Endothelial cell of umbilical vein (primary cell): ENCODE data around the gene CTSC. TPM values are rescaled to one million over a fixed set of nuclear protein-coding genes. Genes with fewer than 3 reads are reported as not detected.

ENCODE experiments used
- BruUV-seq: library from RNA; stranded (reverse); fragments of 400-500 nt; replicated peaks from 2 replicates; lab custom pipeline; 2021; lab: Mats Ljungman, UMichigan
- CTCF ChIA-PET: fragments of 300-600, 350-600 bp; sonication (Branson Sonifier 250); formaldehyde crosslinking; loops from one replicate; lab custom pipeline; 2021; ENCODE audit warnings: antibody characterized with exemption, inconsistent platforms; lab: Charles Lee
- POLR2A ChIA-PET: fragments of 300-600, 350-600 bp; sonication (Branson Sonifier 250); formaldehyde crosslinking; loops from one replicate; lab custom pipeline; 2021; ENCODE audit warnings: antibody characterized with exemption, inconsistent platforms; lab: Charles Lee
- DNase-seq: peaks from one replicate; pipeline ENCODE4 v3.0.0-alpha.2; 2011; ENCODE audit warnings: low read depth, low spot score
- FAIRE-seq: peaks from 2 replicates; lab custom pipeline; 2011; peaks lifted over from hg19 to GRCh38; lab: Jason Lieb, UNC
- H2AFZ ChIP-seq: 2 replicates; pipeline ENCODE4 v1.6.0; 2012; ENCODE audit warnings: low read depth, low read length, control low read depth, inconsistent platforms
- H3K27ac ChIP-seq: 2 replicates; pipeline ENCODE4 v1.5.1; 2011; ENCODE audit warnings: low read depth, mild to moderate bottlenecking, control low read depth, low read length, moderate library complexity; ENCODE audit not compliant: insufficient read depth
- H3K27me3 ChIP-seq, 2 experiments: 2 replicates each; pipeline versions ENCODE4 v1.6.0 to v1.6.1; 2011; ENCODE audit warnings: low read length in 2 of 2, mixed read lengths in 1 of 2; ENCODE audit not compliant: control insufficient read depth in 2 of 2, insufficient read depth in 2 of 2
- H3K36me3 ChIP-seq, 2 experiments: 2 replicates in 1 of 2; 3 replicates in 1 of 2; pipeline ENCODE4 v1.5.1; 2011; ENCODE audit warnings: low read length in 2 of 2, mild to moderate bottlenecking in 1 of 2, moderate library complexity in 1 of 2; ENCODE audit not compliant: control insufficient read depth in 2 of 2, insufficient read depth in 2 of 2; ENCODE audit errors: extremely low read depth in 1 of 2
- H3K4me1 ChIP-seq: 3 replicates; pipeline ENCODE4 v1.5.1; 2011; ENCODE audit warnings: mild to moderate bottlenecking, low read length; ENCODE audit not compliant: control insufficient read depth, insufficient read depth; ENCODE audit errors: extremely low read depth
- H3K4me2 ChIP-seq: 2 replicates; pipeline ENCODE4 v1.6.1; 2011; ENCODE audit warnings: low read length, control low read depth, mixed read lengths; ENCODE audit not compliant: insufficient read depth
- H3K4me3 ChIP-seq, 3 experiments: fragments of 200-600 bp in 1 of 3; sonication (generic), shearing (Covaris generic) in 1 of 3; replicated peaks in 1 of 3; 2 replicates each; pipeline ENCODE4 v1.5.1; 2011 to 2016; ENCODE audit warnings: control low read depth in 3 of 3, low read length in 3 of 3, mild to moderate bottlenecking in 2 of 3, inconsistent platforms in 1 of 3, low read depth in 1 of 3, moderate library complexity in 1 of 3; ENCODE audit not compliant: insufficient read depth in 1 of 3
- H3K79me2 ChIP-seq: 2 replicates; pipeline ENCODE4 v1.6.0; 2012; ENCODE audit warnings: low read length, inconsistent platforms; ENCODE audit not compliant: control insufficient read depth, insufficient read depth
- H3K9ac ChIP-seq: replicated peaks from 2 replicates; pipeline ENCODE3; 2011; ENCODE audit warnings: low read length, control low read depth; ENCODE audit not compliant: insufficient read depth; ENCODE audit errors: extremely low read depth
- H3K9me1 ChIP-seq: replicated peaks from 3 replicates; pipeline ENCODE4 v1.6.0; 2011; ENCODE audit warnings: mild to moderate bottlenecking, low read length; ENCODE audit not compliant: control insufficient read depth, insufficient read depth; ENCODE audit errors: extremely low read depth
- H3K9me3 ChIP-seq: replicated peaks from 2 replicates; pipeline ENCODE4 v1.5.1; 2012; ENCODE audit warnings: low read length, inconsistent platforms; ENCODE audit not compliant: control insufficient read depth, insufficient read depth
- H4K20me1 ChIP-seq: replicated peaks from 2 replicates; pipeline ENCODE3; 2011; ENCODE audit warnings: mild to moderate bottlenecking, low read length; ENCODE audit not compliant: control insufficient read depth, insufficient read depth; ENCODE audit errors: extremely low read depth
- CTCF ChIP-seq, 2 donors: IDR thresholded peaks; 1 replicate in 1 of 2; 2 replicates in 1 of 2; pipeline ENCODE4 v1.5.1; 2011; ENCODE audit warnings: low read length in 2 of 2, mild to moderate bottlenecking in 2 of 2, moderate library complexity in 2 of 2, control low read depth in 1 of 2, inconsistent platforms in 1 of 2, low read depth in 1 of 2; ENCODE audit not compliant: insufficient read depth in 1 of 2; ENCODE audit errors: extremely low read depth in 1 of 2
- EZH2 ChIP-seq: IDR thresholded peaks from 2 replicates; pipeline ENCODE4 v1.6.1; 2012; ENCODE audit warnings: borderline replicate concordance, low read depth, mild to moderate bottlenecking, moderate library complexity, low read length, inconsistent platforms; ENCODE audit not compliant: severe bottlenecking
- FOS ChIP-seq: IDR thresholded peaks from 2 replicates; pipeline ENCODE4 v1.6.1; 2011; ENCODE audit warnings: mild to moderate bottlenecking, low read length, moderate library complexity, borderline replicate concordance; ENCODE audit not compliant: insufficient read depth
- GATA2 ChIP-seq: IDR thresholded peaks from 2 replicates; pipeline ENCODE4 v1.7.0; 2011; ENCODE audit warnings: low read depth, mild to moderate bottlenecking, moderate library complexity, mixed read lengths, low read length; ENCODE audit not compliant: insufficient read length, insufficient read depth
- JUN ChIP-seq: IDR thresholded peaks from 2 replicates; pipeline ENCODE4 v1.6.1; 2011; ENCODE audit warnings: borderline replicate concordance, low read depth; ENCODE audit not compliant: insufficient read length, insufficient read depth
- MYC ChIP-seq: IDR thresholded peaks from one replicate; pipeline ENCODE4 v1.6.1; 2011; ENCODE audit warnings: mild to moderate bottlenecking, low read depth, low read length
- POLR2A ChIP-seq: IDR thresholded peaks from 2 replicates; pipeline ENCODE4 v1.6.1; 2012; ENCODE audit warnings: low read depth, mild to moderate bottlenecking, control low read depth, low read length
- POLR2AphosphoS5 ChIP-seq: IDR thresholded peaks from 2 replicates; pipeline ENCODE4 v1.6.1; 2012; ENCODE audit warnings: low read depth, mild to moderate bottlenecking, control low read depth, low read length, moderate library complexity; ENCODE audit not compliant: insufficient read depth
- dilution Hi-C: fragments of 300-500 bp; cut with MboI; formaldehyde crosslinking; loops from one replicate; pipeline ENCODE4 v1.15.0; 2019; ENCODE audit warnings: low sequenced_read_pairs; ENCODE audit not compliant: extremely low pct_ligation_motif_present
- intact Hi-C: fragments of 100-400 bp; cut with micrococcal nuclease; formaldehyde crosslinking; loops from one replicate; pipeline ENCODE4 v1.10.0; 2022
- polyA plus RNA-seq, 4 experiments: library from polyadenylated mRNA; depleted of rRNA in 3 of 4; stranded (reverse) in 3 of 4; unstranded in 1 of 4; fragments of >200 nt; gene quantifications; 2 replicates each; pipeline versions ENCODE4 v1.2.1 to v1.2.3, GENCODE V29; 2011 to 2012; ENCODE audit warnings: missing spikeins in 1 of 4
- total RNA-seq: library from RNA; stranded (reverse); gene quantifications from 2 replicates; pipeline ENCODE4 v1.2.3, GENCODE V29; 2021
- TF ChIP-seq, protein P1 (sequence below): IDR thresholded peaks from 2 replicates; pipeline ENCODE4 v1.6.1; 2011; ENCODE audit not compliant: insufficient read depth, insufficient read length

CTSC gene
- total and polyA plus RNA-seq, 2 donors (not counting 3 experiments of a cell fraction or from before 2014, with no cell fraction given): 130 to 186 TPM

GRCh38 chr11:88317536-88317935, 20.0 kb downstream of the CTSC start:
- no TSS peak for BruUV-seq
- Histone ChIP-seq H3K9me3 (no peaks in the 10 kb centered on the region), H3K27ac (no peak overlapping the region), H3K4me3 (no peak overlapping the region), H3K9ac (no peak overlapping the region), H3K9me1 (no peaks in the 10 kb centered on the region), H3K4me1 (no peaks in the 10 kb centered on the region), H3K79me2 (peaks cover 17% of the 10 kb centered on the region), H4K20me1 (no peaks in the 10 kb centered on the region), H2AFZ (no peak overlapping the region), H3K4me2 (no peak overlapping the region), H3K27me3 (no peaks in the 10 kb centered on the region), H3K36me3 (peaks cover 0 to 7% of the 10 kb centered on the region in 2 experiments)
- dilution Hi-C loops (no loop called here), intact Hi-C loops (no loop called here)
- peak; percentile 45 for DNase-seq
- CTCF ChIA-PET: no interaction called here
- POLR2A ChIA-PET: no interaction called here
- TF ChIP-seq GATA2: no peak
- TF ChIP-seq FOS: no peak
- no peak for TF ChIP-seq JUN
- no peak for TF ChIP-seq CTCF (IDR thresholded peaks at IDR 0.05; ENCODE audit: extremely low read depth in 1 of 2, insufficient read depth in 1 of 2, low read depth in 1 of 2, low read length in 2 of 2)
- no peak for TF ChIP-seq MYC
- FAIRE-seq: no peak

DNA sequence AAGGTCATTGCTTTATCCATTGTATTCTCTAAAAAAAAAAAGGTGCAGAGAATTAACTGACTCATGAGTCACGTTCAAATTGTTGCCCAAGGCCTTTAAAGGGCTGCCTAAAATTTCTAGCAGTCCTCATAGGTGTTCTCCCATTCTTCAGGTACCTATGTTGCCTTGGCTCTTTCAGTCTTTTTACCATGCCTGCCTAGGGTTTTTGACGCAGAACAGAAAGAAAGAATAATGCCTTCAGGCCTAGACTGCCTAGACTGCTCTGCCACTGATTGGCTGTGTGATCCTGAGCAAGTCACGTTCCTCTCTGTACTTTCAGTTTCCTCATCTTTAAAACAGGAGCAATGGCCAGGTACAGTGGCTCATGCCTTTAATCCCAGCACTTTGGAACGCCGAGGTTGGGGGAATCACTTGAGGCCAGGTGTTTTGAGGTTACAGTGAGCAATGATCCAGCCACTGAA, 21.5 kb downstream of the CTSC start:
- Histone ChIP-seq H3K9ac (no peak overlapping the region), H4K20me1 (no peaks in the 10 kb centered on the region), H3K9me1 (no peaks in the 10 kb centered on the region), H3K4me1 (peaks cover 3% of the 10 kb centered on the region), H2AFZ (no peak overlapping the region), H3K4me2 (no peak overlapping the region), H3K4me3 (no peak overlapping the region), H3K27ac (no peak overlapping the region), H3K36me3 (peaks cover 0 to 7% of the 10 kb centered on the region in 2 experiments), H3K79me2 (peaks cover 8% of the 10 kb centered on the region), H3K9me3 (no peaks in the 10 kb centered on the region), H3K27me3 (no peaks in the 10 kb centered on the region)
- TF ChIP-seq CTCF (IDR thresholded peaks at IDR 0.05; ENCODE audit: extremely low read depth in 1 of 2, insufficient read depth in 1 of 2, low read depth in 1 of 2, low read length in 2 of 2) (no peak), GATA2 (no peak), FOS (no peak), MYC (no peak), POLR2A (no peak), EZH2 (no peak), JUN (no peak), POLR2AphosphoS5 (no peak)
- TF ChIP-seq, protein P1, sequence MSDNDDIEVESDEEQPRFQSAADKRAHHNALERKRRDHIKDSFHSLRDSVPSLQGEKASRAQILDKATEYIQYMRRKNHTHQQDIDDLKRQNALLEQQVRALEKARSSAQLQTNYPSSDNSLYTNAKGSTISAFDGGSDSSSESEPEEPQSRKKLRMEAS: no peak
- POLR2A ChIA-PET: no interaction called here
- FAIRE-seq (no peak), DNase-seq (no peak)
- CTCF ChIA-PET: no interaction called here
- no TSS peak for BruUV-seq
- intact Hi-C loops (no loop called here), dilution Hi-C loops (no loop called here)
